ENCODE results near the gene PRKCH.
"Not testable (repeated sequence)": the region's sequence is repeated elsewhere in the genome, so short reads cannot be mapped to it uniquely, and the experiment has no call there.

PRKCH gene

DNA sequence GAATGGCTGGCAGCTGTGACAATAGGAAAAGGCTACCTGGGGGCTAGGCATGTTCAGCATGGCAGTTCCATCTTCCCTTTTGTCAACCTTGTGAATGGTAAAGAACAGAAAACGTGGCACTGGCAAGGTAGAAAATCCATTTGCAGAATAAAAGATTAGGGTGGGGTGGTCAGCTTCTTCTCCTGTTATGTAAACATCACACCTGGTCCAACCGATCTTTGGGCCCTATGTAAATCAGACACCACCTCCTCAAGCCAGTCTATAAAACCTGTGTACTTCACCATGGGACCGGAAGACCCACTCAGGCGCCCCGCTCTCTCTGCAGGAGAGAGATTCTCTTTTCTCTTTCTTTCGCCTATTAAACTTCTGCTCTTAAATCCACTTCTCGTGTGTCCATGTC lies 20.6 kb upstream of the PRKCH start:
- no peak for TF ChIP-seq CTCF (IDR thresholded peaks at IDR 0.05; ENCODE audit: borderline replicate concordance, insufficient read depth, low read depth, low read length)

GRCh38 chr14:61304688-61305087 lies 16.7 kb upstream of the PRKCH start:
- H3K4me3 ChIP-seq (ENCODE audit: low read depth, low read length): no peak overlapping the region
- no peak for TF ChIP-seq CTCF (IDR thresholded peaks at IDR 0.05; ENCODE audit: borderline replicate concordance, insufficient read depth, low read depth, low read length)

More for the DNA sequence above, 20.6 kb upstream of the PRKCH start:
- H3K4me3 ChIP-seq (ENCODE audit: low read depth, low read length): no peak overlapping the region

GRCh38 chr14:61308198-61308597 lies 13.2 kb upstream of the PRKCH start:
- no peak overlapping the region for H3K4me3 ChIP-seq (ENCODE audit: low read depth, low read length)
- no peak for TF ChIP-seq CTCF (IDR thresholded peaks at IDR 0.05; ENCODE audit: borderline replicate concordance, insufficient read depth, low read depth, low read length)

- not testable (repeated sequence) for H3K4me3 ChIP-seq (ENCODE audit: low read depth, low read length)
Observed at GRCh38 chr14:61308701-61309100, 12.7 kb upstream of the PRKCH start.

GRCh38 chr14:61315313-61315712 lies 6.1 kb upstream of the PRKCH start:
- no peak for TF ChIP-seq CTCF (IDR thresholded peaks at IDR 0.05; ENCODE audit: borderline replicate concordance, insufficient read depth, low read depth, low read length)
- no peak overlapping the region for H3K4me3 ChIP-seq (ENCODE audit: low read depth, low read length)

DNA sequence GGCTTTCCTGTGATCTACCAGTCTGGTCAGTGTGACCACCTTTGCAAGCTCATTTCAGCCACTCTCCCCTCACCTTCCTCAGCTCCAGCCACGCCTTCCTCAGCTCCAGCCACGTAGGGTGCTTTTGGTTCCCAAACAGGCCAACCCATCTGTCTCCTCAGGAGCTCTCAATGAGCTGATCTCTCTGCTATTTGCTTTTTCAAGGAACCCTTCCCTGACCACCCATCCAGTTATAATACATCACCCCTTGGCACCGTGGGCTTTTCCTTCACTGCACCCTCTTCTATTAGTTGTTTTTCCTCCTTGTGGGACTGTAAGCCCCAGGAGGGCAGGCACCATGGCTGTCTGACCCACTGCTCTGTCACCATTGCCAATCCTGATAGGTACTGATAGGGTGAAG lies 2.3 kb upstream of the PRKCH start:
- TF ChIP-seq CTCF (IDR thresholded peaks at IDR 0.05; ENCODE audit: borderline replicate concordance, insufficient read depth, low read depth, low read length): no peak
- H3K4me3 ChIP-seq (ENCODE audit: low read depth, low read length): no peak overlapping the region

- no peak overlapping the region for H3K4me3 ChIP-seq (ENCODE audit: low read depth, low read length)
- no peak for TF ChIP-seq CTCF (IDR thresholded peaks at IDR 0.05; ENCODE audit: borderline replicate concordance, insufficient read depth, low read depth, low read length)
Observed at GRCh38 chr14:61319706-61320105, 1.7 kb upstream of the PRKCH start.

GRCh38 chr14:61320170-61320569 lies 1.2 kb upstream of the PRKCH start:
- not testable (repeated sequence) for H3K4me3 ChIP-seq (ENCODE audit: low read depth, low read length)
